Progenitor cell of endocrine pancreas (in vitro differentiated cells): ENCODE measurements around the gene NAPEPLD. TPM values are rescaled to one million over a fixed set of nuclear protein-coding genes. Genes with fewer than 3 reads are reported as not detected.

Source experiments
- DNase-seq: peaks from one replicate; pipeline ENCODE4 v3.0.0; 2021; ENCODE audit warnings: low spot score; ENCODE audit not compliant: unreplicated experiment
- H3K27ac Mint-ChIP-seq: 2 replicates; pipeline ENCODE4 v1.8.0; 2021; ENCODE audit warnings: mild to moderate bottlenecking, moderate library complexity, mixed read lengths
- H3K27me3 Mint-ChIP-seq: 2 replicates; pipeline ENCODE4 v1.8.0; 2021; ENCODE audit warnings: mixed read lengths
- H3K36me3 Mint-ChIP-seq: 2 replicates; pipeline ENCODE4 v1.8.0; 2022; ENCODE audit warnings: mixed read lengths; ENCODE audit not compliant: insufficient read depth
- H3K4me1 Mint-ChIP-seq: 2 replicates; pipeline ENCODE4 v1.8.0; 2021; ENCODE audit warnings: low read depth, mixed read lengths
- H3K4me3 Mint-ChIP-seq: 2 replicates; pipeline ENCODE4 v1.8.0; 2021; ENCODE audit warnings: low read depth, mild to moderate bottlenecking, moderate library complexity, mixed read lengths
- H3K9me3 Mint-ChIP-seq: 2 replicates; pipeline ENCODE4 v1.8.0; 2021; ENCODE audit warnings: low read depth, mixed read lengths
- total RNA-seq: library from RNA; stranded (reverse); gene quantifications from 2 replicates; pipeline ENCODE4 v1.2.1, GENCODE V29; 2021
- TF ChIP-seq, protein P1 (sequence below): fragments of 200-600 bp; sonication (generic); IDR thresholded peaks from one replicate; pipeline ENCODE4 v1.5.0; 2021; ENCODE audit warnings: antibody characterized with exemption, mild to moderate bottlenecking; ENCODE audit not compliant: unreplicated experiment

Gene NAPEPLD
- total RNA-seq, 1 donor from 2014 or later = 17.4 TPM

- Mint-ChIP-seq H3K27ac (no peak overlapping the region), H3K4me1 (peaks cover 12% of the 10 kb centered on the region), H3K9me3 (no peaks in the 10 kb centered on the region), H3K27me3 (no peaks in the 10 kb centered on the region), H3K36me3 (peaks cover 18% of the 10 kb centered on the region), H3K4me3 (no peak overlapping the region)
- TF ChIP-seq, protein P1, sequence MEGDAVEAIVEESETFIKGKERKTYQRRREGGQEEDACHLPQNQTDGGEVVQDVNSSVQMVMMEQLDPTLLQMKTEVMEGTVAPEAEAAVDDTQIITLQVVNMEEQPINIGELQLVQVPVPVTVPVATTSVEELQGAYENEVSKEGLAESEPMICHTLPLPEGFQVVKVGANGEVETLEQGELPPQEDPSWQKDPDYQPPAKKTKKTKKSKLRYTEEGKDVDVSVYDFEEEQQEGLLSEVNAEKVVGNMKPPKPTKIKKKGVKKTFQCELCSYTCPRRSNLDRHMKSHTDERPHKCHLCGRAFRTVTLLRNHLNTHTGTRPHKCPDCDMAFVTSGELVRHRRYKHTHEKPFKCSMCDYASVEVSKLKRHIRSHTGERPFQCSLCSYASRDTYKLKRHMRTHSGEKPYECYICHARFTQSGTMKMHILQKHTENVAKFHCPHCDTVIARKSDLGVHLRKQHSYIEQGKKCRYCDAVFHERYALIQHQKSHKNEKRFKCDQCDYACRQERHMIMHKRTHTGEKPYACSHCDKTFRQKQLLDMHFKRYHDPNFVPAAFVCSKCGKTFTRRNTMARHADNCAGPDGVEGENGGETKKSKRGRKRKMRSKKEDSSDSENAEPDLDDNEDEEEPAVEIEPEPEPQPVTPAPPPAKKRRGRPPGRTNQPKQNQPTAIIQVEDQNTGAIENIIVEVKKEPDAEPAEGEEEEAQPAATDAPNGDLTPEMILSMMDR = no peak
- DNase-seq = no peak
These were observed 19.0 kb downstream of the NAPEPLD start for GRCh38 chr7:103129702-103130549.

DNA sequence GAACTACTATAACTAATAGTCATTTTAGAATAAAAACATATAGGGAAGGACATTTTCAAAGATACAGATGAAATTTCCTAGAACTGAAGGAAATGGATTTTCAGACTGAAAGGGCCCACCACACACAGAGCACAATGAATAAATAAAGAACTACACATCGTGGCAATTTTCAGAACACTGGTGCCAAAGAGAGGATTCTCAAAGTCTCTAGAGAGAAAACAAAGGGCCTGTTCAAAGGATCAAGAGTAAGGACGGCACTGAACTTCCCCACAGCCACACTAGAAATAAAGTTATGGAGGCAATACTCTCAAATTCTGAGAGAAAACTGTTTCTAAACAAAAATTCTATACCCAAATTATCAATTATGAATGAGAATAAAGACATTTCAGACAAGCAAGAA is 21.9 kb downstream of the NAPEPLD start:
- no peaks in the 10 kb centered on the region for H3K9me3 Mint-ChIP-seq
- TF ChIP-seq, protein P1 = no peak
- no peak overlapping the region for H3K4me3 Mint-ChIP-seq
- peaks cover 7% of the 10 kb centered on the region for H3K4me1 Mint-ChIP-seq
- H3K27ac Mint-ChIP-seq = no peak overlapping the region
- H3K36me3 Mint-ChIP-seq = peaks cover 19% of the 10 kb centered on the region
- H3K27me3 Mint-ChIP-seq = no peaks in the 10 kb centered on the region
- no peak for DNase-seq

DNA sequence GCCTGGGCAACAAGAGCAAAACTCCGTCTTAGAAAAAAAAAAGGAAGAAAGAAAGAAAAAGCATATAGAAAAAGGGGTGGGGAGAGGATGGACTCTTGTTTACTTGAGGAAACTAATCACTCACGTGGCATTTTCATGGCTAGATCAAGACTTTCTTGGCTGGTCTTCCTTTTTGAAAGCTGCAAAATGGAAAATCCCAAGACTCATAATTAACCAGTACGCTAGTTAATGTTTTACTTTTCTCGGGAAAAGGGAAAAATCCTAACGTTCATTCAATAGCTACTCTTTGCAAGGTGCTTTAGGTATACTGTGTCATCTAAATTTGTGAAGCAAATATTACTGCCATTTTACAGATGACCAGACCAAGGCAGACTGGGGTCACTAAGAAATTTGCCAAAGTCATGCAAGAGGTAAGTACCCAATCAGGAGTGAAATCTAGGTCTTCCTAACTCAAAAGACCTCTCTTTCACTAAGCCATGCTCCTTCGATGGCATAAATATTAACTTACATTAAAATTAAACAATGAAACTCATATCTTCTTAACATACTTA is 24.4 kb downstream of the NAPEPLD start:
- TF ChIP-seq, protein P1 = no peak
- no peak for DNase-seq
- H3K27ac Mint-ChIP-seq = no peak overlapping the region
- no peak overlapping the region for H3K4me3 Mint-ChIP-seq
- H3K4me1 Mint-ChIP-seq = no peaks in the 10 kb centered on the region
- H3K9me3 Mint-ChIP-seq = no peaks in the 10 kb centered on the region
- no peaks in the 10 kb centered on the region for H3K27me3 Mint-ChIP-seq
- peaks cover 27% of the 10 kb centered on the region for H3K36me3 Mint-ChIP-seq

DNA sequence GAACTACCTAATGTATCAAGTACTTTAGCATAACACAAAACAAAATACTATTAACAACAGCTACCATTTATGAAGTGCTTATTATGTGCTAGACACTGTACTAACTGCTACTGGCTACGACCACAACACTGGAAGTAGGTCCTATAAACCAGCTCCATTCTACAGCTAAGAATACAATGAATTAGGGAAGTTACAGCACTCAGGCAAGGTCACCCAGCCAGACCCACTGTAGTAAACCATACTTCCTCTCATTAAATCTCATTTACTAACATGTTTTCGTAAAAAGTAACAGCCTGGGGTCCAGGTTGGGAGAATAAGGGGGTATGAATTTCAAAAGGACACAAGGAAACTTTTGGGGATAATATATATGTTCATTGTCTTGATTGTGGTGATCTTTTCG is 25.4 kb downstream of the NAPEPLD start:
- DNase-seq = no peak
- no peaks in the 10 kb centered on the region for H3K9me3 Mint-ChIP-seq
- H3K36me3 Mint-ChIP-seq = peaks cover 27% of the 10 kb centered on the region
- TF ChIP-seq, protein P1 = no peak
- H3K27me3 Mint-ChIP-seq = no peaks in the 10 kb centered on the region
- H3K27ac Mint-ChIP-seq = no peak overlapping the region
- no peak overlapping the region for H3K4me3 Mint-ChIP-seq
- no peaks in the 10 kb centered on the region for H3K4me1 Mint-ChIP-seq

GRCh38 chr7:103121641-103122040 is 27.3 kb downstream of the NAPEPLD start:
- Mint-ChIP-seq H3K4me3 (no peak overlapping the region), H3K27me3 (no peaks in the 10 kb centered on the region), H3K36me3 (peaks cover 15% of the 10 kb centered on the region), H3K27ac (no peak overlapping the region), H3K4me1 (no peaks in the 10 kb centered on the region), H3K9me3 (no peaks in the 10 kb centered on the region)
- TF ChIP-seq, protein P1 = no peak
- no peak for DNase-seq
